Posterior vena cava (tissue), 2 donors: ENCODE results near the gene SLC14A1. TPM values are rescaled to one million over a fixed set of nuclear protein-coding genes. Genes with fewer than 3 reads are reported as not detected.
"Not testable (repeated sequence)": the region's sequence is repeated elsewhere in the genome, so short reads cannot be mapped to it uniquely, and the experiment has no call there.

ENCODE experiments used
- DNase-seq: peaks from one replicate; pipeline ENCODE4 v3.0.0-alpha.2; 2020; ENCODE audit warnings: low spot score
- intact Hi-C, 2 donors: fragments of 100-400 bp; cut with DNase I; formaldehyde crosslinking; loops; one replicate each; pipeline versions ENCODE4 v1.14.1 to v1.14.2; 2022 to 2023
- total RNA-seq, 2 donors: library from RNA; stranded (reverse); fragmentation: NEBNext Ultra II Directional; extraction: Animal tissue kit (Norgen Biotek cat#: 25700); gene quantifications; one replicate each; pipeline ENCODE4 v1.2.1, GENCODE V29; 2021
- donor health status: DM: yes; HTN: yes; CAD: no.
- donor health status: DM: yes; HTN: yes; CAD: no.

SLC14A1 gene
- total RNA-seq, 2 donors from 2014 or later: 1.4 to 2.2 TPM

- no peak for DNase-seq
- intact Hi-C loops: no loop called here
Measured at GRCh38 chr18:45748501-45748900, 24.5 kb downstream of the SLC14A1 start.

GRCh38 chr18:45749918-45750689 lies 26.1 kb downstream of the SLC14A1 start:
- intact Hi-C loops: no loop called here
- no peak for DNase-seq

DNA sequence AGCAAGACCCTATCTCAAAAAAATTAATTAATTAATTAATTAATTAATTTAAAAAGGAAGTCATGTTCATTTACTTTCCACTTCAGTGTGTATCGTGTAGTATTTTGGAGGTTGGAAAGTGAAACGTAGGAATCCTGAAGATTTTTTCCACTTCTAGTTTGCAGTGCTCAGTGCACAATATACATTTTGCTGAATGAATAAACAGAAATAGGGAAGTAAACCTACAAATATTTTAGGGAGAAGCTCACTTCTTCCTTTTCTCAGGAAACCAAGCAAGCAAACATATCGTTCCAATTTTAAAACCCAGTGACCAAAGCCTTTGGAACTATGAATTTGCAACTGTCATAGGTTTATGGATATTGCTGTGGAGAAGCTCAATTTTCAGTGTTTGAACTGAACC lies 27.8 kb downstream of the SLC14A1 start:
- no peak for DNase-seq
- intact Hi-C loops: no loop called here

GRCh38 chr18:45752681-45753080 lies 28.7 kb downstream of the SLC14A1 start:
- DNase-seq: no peak
- intact Hi-C loops: no loop called here

DNA sequence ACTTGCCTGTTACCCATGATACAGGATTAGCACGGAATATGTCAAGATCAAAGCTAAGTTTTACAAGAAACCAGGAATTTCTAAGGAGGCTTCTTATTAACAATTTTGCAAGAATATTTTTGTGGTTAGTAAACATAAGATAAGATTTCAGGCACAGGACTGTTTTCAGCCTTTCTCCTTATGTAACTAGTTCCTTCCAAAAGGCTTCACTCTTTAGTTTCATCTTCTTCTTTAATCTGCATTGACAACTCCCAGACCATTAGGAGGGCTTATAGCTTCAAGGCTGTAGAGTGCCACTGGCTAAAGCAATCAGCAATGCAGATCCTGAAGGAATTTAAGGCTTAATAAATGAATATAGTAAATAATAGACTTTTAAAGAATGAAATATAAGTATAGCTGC lies 29.3 kb downstream of the SLC14A1 start:
- intact Hi-C loops: no loop called here
- no peak for DNase-seq

- no peak for DNase-seq
- intact Hi-C loops: no loop called here
Measured at GRCh38 chr18:45755934-45756333, 32.0 kb downstream of the SLC14A1 start.

GRCh38 chr18:45757005-45757404 lies 33.0 kb downstream of the SLC14A1 start:
- no peak for DNase-seq
- intact Hi-C loops: no loop called here

- DNase-seq, intact Hi-C loops: not testable (repeated sequence)
Measured at GRCh38 chr18:45757644-45758043, 33.7 kb downstream of the SLC14A1 start.

DNA sequence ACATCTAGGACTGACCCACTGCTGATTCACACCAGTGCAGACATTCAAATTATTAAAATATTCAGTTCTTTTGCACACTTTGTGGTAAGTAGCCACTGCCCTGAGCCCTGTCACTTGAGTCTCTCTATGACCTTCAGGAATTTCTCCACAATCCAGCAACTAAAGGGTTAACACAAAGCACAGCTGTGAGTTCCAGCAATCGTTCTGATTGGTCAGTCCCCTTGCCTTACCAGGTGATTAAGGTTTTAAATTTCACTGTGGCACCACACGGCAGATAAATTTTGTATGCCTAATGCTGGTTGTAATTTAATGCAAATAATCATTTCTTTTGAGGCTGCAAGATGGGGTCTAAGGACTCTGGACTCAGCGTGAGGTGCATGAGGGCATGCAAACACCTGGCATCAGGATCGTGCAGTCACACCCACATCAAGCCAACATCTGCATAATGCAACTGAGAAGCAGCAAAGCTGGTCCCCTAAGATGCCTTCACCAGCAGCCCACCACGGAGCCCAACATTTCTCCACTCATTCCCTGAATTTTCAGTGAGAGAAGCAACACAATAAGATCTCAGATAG lies 36.6 kb downstream of the SLC14A1 start:
- intact Hi-C loops: no loop called here
- DNase-seq: no peak

DNA sequence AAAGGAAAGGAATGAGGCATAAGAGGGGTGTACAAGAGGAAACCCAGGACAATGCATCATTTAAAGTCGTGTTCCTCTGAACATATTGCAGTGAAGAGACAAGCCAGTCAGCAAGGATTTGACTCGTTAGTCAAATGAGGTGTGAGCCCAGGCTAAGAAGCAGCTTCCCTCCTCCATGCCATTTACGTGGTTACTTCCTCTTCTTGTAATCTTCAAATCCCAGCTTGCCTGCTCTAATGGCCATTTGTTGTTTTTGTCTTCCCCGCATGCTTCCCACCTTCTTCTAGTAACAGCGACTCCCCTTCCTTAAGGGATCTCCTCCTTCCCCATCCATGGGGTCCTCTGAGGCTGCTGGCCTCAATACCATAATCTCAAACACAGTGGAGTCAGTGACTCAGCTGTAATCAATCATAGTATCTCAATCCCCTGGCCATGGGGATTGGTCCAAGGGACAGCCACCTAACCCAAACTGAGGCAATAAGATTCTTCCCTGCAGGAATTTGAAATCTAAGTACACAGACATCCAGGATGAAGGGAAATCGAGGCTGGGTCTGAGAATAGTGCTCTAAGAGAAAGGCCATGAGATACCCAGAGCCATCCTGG lies 37.6 kb downstream of the SLC14A1 start:
- DNase-seq: no peak
- intact Hi-C loops: no loop called here

DNA sequence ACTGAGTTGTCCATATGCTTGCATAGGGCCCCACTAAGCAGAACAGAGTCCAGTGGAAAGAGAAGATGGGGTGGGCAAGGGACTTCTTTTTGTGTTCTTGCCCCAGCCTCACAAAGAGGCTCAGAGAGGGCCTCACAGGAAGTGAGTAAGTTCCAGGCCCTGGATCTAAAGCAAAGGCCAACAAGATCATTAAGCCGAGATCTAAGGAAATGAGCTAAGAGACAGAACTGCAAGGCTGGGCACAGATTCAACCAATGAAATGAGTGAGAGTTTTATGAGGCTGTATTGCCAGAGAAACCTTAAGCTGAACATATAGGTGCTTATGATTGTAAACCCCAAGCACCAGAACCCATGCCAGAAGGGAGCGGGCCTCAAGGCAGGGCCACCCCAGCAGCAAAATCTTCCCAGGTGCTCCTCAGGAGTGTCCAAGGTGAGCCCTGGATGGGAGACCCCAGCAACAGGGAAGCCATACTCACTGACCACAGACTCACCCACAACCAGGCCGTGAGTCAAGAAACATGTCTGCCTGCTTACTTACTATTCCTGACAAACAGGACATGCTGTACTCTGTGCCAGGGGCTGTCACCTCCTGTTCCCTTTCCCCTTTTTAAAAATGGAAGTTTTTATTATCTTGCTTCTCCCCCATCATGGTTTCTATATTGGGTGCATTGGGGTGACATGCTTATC lies 40.2 kb downstream of the SLC14A1 start:
- intact Hi-C loops: no loop called here

DNA sequence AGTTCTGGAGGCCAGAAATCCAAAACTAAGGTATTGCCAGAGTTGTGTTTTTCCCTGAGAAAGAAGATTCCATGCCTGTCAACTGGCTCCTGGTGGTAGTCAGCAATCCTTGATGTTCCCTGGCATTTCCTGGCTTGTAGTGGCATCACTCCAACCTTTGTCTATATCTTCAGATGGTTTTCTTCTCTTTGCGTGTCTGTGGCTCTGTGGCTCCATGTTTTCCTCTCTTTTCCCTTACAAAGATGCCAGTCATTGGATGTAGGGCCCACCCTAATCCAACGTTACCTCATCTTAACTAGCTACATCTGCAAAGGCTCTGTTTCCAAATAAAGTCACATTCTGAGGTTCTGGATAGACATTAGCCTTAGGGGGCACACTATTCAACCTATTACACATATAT lies 41.8 kb downstream of the SLC14A1 start:
- intact Hi-C loops: no loop called here

More for the DNA sequence above, 40.2 kb downstream of the SLC14A1 start:
- no peak for DNase-seq

DNA sequence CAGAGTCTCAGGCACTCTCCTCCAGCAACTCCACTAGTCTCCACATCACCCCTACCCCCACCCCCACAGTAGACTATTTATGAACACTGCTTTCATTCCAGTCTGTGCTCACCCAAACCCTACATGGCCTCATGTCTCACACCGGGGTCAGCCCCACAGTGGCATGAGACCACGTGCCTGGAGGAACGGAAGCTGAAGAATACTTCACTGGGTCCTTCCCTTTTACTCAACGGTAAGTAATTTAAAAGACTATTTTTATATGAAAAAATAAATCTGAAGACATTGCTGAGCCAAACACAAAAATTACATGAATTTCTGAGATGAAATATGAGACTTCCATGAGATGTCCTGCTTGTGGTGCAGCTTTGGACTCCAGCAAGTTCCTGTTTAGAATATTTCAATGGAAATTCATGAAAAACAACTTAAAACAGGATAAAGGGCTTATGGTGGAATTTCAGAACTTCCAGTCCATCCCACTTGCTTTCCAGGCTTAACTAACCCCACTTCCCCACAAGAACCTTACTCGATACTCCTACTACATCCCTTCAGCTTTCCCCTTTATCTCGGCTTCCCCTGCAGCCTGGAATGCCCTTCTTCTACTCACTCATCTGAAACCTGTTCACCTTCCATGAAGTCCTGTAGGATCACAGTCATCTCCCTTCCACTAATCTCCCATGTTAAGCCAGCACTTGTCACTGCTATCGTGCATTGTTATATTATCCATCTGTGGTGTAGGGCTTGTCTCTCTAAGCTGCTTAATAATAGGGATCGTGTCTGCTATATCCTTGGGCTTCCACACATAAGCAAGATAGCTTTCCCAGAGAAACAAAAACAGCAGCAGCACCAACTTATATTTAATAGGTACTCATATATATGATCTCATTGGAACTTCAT lies 47.9 kb downstream of the SLC14A1 start:
- intact Hi-C loops: no loop called here
- DNase-seq: no peak

More for the DNA sequence above, 41.8 kb downstream of the SLC14A1 start:
- no peak for DNase-seq

- no peak for DNase-seq
- intact Hi-C loops: no loop called here
Measured at GRCh38 chr18:45774065-45774521, 50.1 kb downstream of the SLC14A1 start.

DNA sequence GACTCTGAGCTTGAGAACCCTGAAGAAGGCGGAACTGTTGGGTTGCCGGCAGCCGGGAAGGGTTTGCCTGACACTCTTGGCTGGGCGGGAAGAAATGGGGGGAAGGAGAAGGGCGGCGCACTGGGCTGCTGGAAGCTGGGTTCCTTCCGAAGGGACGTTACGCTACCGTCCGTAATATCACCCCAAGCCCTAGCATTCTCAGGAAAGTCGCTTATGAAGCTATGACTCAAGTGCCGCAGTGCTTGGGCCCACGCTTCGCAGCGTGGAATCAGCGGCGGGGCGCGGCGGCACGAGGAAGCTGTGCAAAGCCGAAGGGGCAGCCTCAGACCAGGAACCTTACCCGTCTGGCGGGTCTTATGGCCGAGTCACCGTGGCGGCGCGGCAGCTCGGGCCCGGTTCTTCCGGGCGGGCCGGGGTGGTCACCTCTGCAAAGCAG lies 51.3 kb downstream of the SLC14A1 start:
- intact Hi-C loops: no loop called here
- peak; percentile 94 for DNase-seq

GRCh38 chr18:45775743-45776142 lies 51.8 kb downstream of the SLC14A1 start:
- DNase-seq: no peak
- intact Hi-C loops: no loop called here

DNA sequence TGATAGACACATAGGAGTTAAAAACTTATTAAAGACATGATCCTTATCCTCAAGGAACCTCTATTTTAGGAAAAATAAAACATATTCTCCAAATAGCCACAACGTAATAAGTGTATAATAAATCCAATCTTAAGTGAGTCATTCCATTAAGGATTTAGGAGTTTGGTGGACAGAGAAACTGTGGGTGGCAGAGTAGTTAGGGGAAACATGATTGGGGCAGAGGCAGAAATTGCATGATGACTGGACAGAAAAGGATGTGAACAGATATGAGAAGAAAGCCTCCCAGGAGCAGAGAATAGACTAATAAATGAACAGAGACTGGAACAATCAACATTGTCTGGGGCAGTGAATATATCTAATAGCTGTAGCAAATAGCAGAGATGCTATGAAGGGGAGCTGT lies 53.4 kb downstream of the SLC14A1 start:
- DNase-seq: no peak
- intact Hi-C loops: no loop called here

- no peak for DNase-seq
- intact Hi-C loops: no loop called here
Measured at GRCh38 chr18:45780568-45780967, 56.6 kb downstream of the SLC14A1 start.

- DNase-seq: no peak
- intact Hi-C loops: no loop called here
Measured at GRCh38 chr18:45782662-45783061, 58.7 kb downstream of the SLC14A1 start.
